HepG2 (cell line): ENCODE results near the gene FAM169A. TPM values are rescaled to one million over a fixed set of nuclear protein-coding genes. Genes with fewer than 3 reads are reported as not detected.

Source experiments
- CEBPB ChIP-seq: IDR thresholded peaks from 2 replicates; pipeline ENCODE4 v1.6.1; 2011; ENCODE audit warnings: low read depth, low read length, improper control_type of control experiment, borderline replicate concordance
- CREM ChIP-seq, 2 experiments: sonication (generic) in 1 of 2; formaldehyde crosslinking in 1 of 2; IDR thresholded peaks; 2 replicates each; pipeline versions ENCODE4 v1.4.0 to v1.6.1; 2016 to 2020; ENCODE audit warnings: antibody characterized with exemption in 1 of 2, mild to moderate bottlenecking in 1 of 2, missing genetic modification reagents in 1 of 2
- ETS1 ChIP-seq: sonication (generic); formaldehyde crosslinking; IDR thresholded peaks from 2 replicates; pipeline ENCODE4 v1.4.0; 2020; ENCODE audit warnings: missing genetic modification reagents
- GRHL1 ChIP-seq: sonication (generic); formaldehyde crosslinking; conservative IDR thresholded peaks from 2 replicates; pipeline ENCODE4 v1.8.0; 2022; ENCODE audit warnings: missing genetic modification reagents
- HBP1 ChIP-seq: IDR thresholded peaks from 2 replicates; pipeline ENCODE4 v1.6.1; 2016; ENCODE audit warnings: low read depth, control low read depth
- HCFC1 ChIP-seq: fragments of 150-350 bp; IDR thresholded peaks from 2 replicates; pipeline ENCODE4 v1.6.1; 2014; ENCODE audit warnings: low read depth, low read length
- ISX ChIP-seq: sonication (generic); formaldehyde crosslinking; conservative IDR thresholded peaks from 2 replicates; pipeline ENCODE4 v1.5.0; 2020; ENCODE audit warnings: missing genetic modification reagents
- MAFG ChIP-seq: sonication (generic); formaldehyde crosslinking; IDR thresholded peaks from 2 replicates; pipeline ENCODE4 v1.5.1; 2020; ENCODE audit warnings: mild to moderate bottlenecking, missing genetic modification reagents
- MED8 ChIP-seq: sonication (generic); formaldehyde crosslinking; IDR thresholded peaks from 2 replicates; pipeline ENCODE4 v1.8.1; 2023; ENCODE audit warnings: mild to moderate bottlenecking, missing genetic modification reagents; ENCODE audit not compliant: insufficient replicate concordance
- NFKBIZ ChIP-seq: IDR thresholded peaks from 2 replicates; pipeline ENCODE4 v1.6.1; 2018; ENCODE audit warnings: missing genetic modification reagents, missing compliant biosample characterization
- PHF21A ChIP-seq: sonication (generic); formaldehyde crosslinking; IDR thresholded peaks from 2 replicates; pipeline ENCODE4 v1.5.0; 2020; ENCODE audit warnings: mild to moderate bottlenecking, missing genetic modification reagents
- SETDB1 ChIP-seq: sonication (generic); formaldehyde crosslinking; IDR thresholded peaks from 2 replicates; pipeline ENCODE4 v1.5.1; 2020; ENCODE audit warnings: missing genetic modification reagents, mild to moderate bottlenecking, borderline replicate concordance
- SIN3A ChIP-seq: IDR thresholded peaks from 2 replicates; pipeline ENCODE4 v1.6.1; 2011; ENCODE audit warnings: low read depth, mild to moderate bottlenecking, control low read depth, low read length, borderline replicate concordance
- TAF15 ChIP-seq: fragments of 200-400 bp; formaldehyde crosslinking; IDR thresholded peaks from one replicate; pipeline ENCODE4 v1.6.1; 2018; ENCODE audit warnings: mild to moderate bottlenecking, low read depth, low read length; ENCODE audit not compliant: poor library complexity, severe bottlenecking
- TCF7L2 ChIP-seq: IDR thresholded peaks from 2 replicates; pipeline ENCODE4 v1.6.1; 2011; ENCODE audit warnings: mild to moderate bottlenecking, low read depth, low read length, moderate library complexity
- ZFY ChIP-seq: sonication (generic); formaldehyde crosslinking; IDR thresholded peaks from 2 replicates; pipeline ENCODE4 v1.4.0; 2020; ENCODE audit warnings: missing genetic modification reagents
- ZFYVE20 ChIP-seq: sonication (generic); formaldehyde crosslinking; IDR thresholded peaks from 2 replicates; pipeline ENCODE4 v1.8.0; 2023; ENCODE audit warnings: low read depth, mild to moderate bottlenecking, moderate library complexity, missing genetic modification reagents, borderline replicate concordance
- ZNF124 ChIP-seq: sonication (generic); formaldehyde crosslinking; IDR thresholded peaks from 2 replicates; pipeline ENCODE4 v1.4.0; 2020; ENCODE audit warnings: missing genetic modification reagents
- ZNF20 ChIP-seq: sonication (generic); formaldehyde crosslinking; IDR thresholded peaks from 2 replicates; pipeline ENCODE4 v1.4.0; 2020; ENCODE audit warnings: mild to moderate bottlenecking, moderate library complexity, missing genetic modification reagents
- ZNF256 ChIP-seq: sonication (generic); formaldehyde crosslinking; conservative IDR thresholded peaks from 2 replicates; pipeline ENCODE4 v1.4.0; 2020; ENCODE audit warnings: missing genetic modification reagents
- ZNF432 ChIP-seq: sonication (generic); formaldehyde crosslinking; IDR thresholded peaks from 2 replicates; pipeline ENCODE4 v1.5.0; 2020; ENCODE audit warnings: missing genetic modification reagents, mild to moderate bottlenecking, borderline replicate concordance
- ZNF546 ChIP-seq: sonication (generic); formaldehyde crosslinking; conservative IDR thresholded peaks from 2 replicates; pipeline ENCODE4 v1.8.1; 2023; ENCODE audit warnings: mild to moderate bottlenecking, missing genetic modification reagents
- ZNF652 ChIP-seq: IDR thresholded peaks from 2 replicates; pipeline ENCODE4 v1.6.1; 2016; ENCODE audit warnings: low read depth, borderline replicate concordance
- ZNF670 ChIP-seq: sonication (generic); formaldehyde crosslinking; IDR thresholded peaks from 2 replicates; pipeline ENCODE4 v1.8.0; 2022; ENCODE audit warnings: mild to moderate bottlenecking, missing genetic modification reagents, borderline replicate concordance
- ZNF839 ChIP-seq: sonication (generic); formaldehyde crosslinking; IDR thresholded peaks from 2 replicates; pipeline ENCODE4 v1.4.0; 2020; ENCODE audit warnings: missing genetic modification reagents, mild to moderate bottlenecking, borderline replicate concordance
- ZSCAN20 ChIP-seq: sonication (generic); formaldehyde crosslinking; IDR thresholded peaks from 2 replicates; pipeline ENCODE4 v1.4.0; 2020; ENCODE audit warnings: missing genetic modification reagents, mild to moderate bottlenecking, borderline replicate concordance
- polyA plus RNA-seq, 8 experiments: library from polyadenylated mRNA; depleted of rRNA in 3 of 8; stranded (reverse) in 7 of 8; unstranded in 1 of 8; fragments of >200 nt; fragmentation: Illumina TruSeq in 4 of 8; extraction: Trizol in 4 of 8; gene quantifications; 2 replicates each; pipeline versions ENCODE4 v1.2.1 to v1.2.3, GENCODE V29; 2011 to 2016; ENCODE audit warnings: low read depth in 4 of 8, missing spikeins in 1 of 8, mixed read lengths in 1 of 8; ENCODE audit not compliant: insufficient read depth in 1 of 8
- total RNA-seq, 5 experiments: library from RNA; depleted of rRNA; stranded (reverse); fragments of >200 nt; fragmentation: Illumina TruSeq; extraction: Trizol; gene quantifications; 2 replicates each; pipeline ENCODE4 v1.2.3, GENCODE V29; 2016; ENCODE audit warnings: low read depth in 1 of 5

FAM169A gene
- total and polyA plus RNA-seq, 2 of the 13 experiments (the other 11 are each of a cell fraction or from before 2014, with no cell fraction given), result 21.1 to 110 TPM

DNA sequence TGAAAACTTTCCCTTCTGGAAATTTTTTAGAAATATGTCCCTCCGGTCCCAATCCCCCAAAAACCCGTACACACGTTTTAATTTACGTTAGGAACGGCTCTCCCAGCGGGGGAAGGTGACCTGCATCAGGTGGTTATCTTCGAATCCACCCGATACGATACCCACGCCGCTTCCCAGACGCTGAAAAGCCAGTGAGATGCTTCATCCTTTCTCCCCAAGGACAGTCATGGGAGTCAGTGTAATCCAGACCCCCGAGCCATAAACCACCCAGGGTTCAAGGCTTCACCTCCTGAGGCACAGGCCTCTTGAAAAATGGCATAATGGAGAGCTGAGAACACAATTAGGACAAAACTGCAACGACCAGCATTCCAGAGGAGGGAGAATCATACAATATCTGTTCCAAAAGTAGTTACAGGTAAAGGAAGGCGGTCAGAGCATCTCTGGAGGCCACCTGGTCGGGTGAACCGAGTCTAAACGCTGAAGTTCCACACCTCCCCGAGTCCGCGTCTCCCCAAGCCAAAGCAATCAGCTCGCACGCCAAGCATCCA is 857 bp downstream of the FAM169A start (continued):
- peak; percentile 24 for TF ChIP-seq MED8
- 0 out of 2 replicates have a peak, but pooled peaks have one; percentile 18 for TF ChIP-seq CREM (IDR thresholded peaks at IDR 0.05)
- no peak for TF ChIP-seq CREM (CRISPR knock-in tag; IDR thresholded peaks at IDR 0.05)
- no peak for TF ChIP-seq ZSCAN20 (CRISPR knock-in tag)
- TF ChIP-seq CEBPB, result no peak
- no peak for TF ChIP-seq ETS1 (CRISPR knock-in tag)
- TF ChIP-seq TCF7L2, result no peak
- TF ChIP-seq HBP1, result no peak
- TF ChIP-seq ZNF652 (CRISPR knock-in tag), result no peak
- no peak for TF ChIP-seq SETDB1 (CRISPR knock-in tag)
- no peak for TF ChIP-seq HCFC1
- no peak for TF ChIP-seq ZNF546 (CRISPR knock-in tag)
- no peak for TF ChIP-seq ZFYVE20
- no peak for TF ChIP-seq ZNF839 (CRISPR knock-in tag)
- no peak for TF ChIP-seq ISX (CRISPR knock-in tag)
- no peak for TF ChIP-seq PHF21A (CRISPR knock-in tag)
- no peak for TF ChIP-seq ZNF256
- TF ChIP-seq NFKBIZ (CRISPR knock-in tag), result no peak
- TF ChIP-seq GRHL1, result no peak
- TF ChIP-seq MAFG, result no peak
- no peak for TF ChIP-seq SIN3A
- TF ChIP-seq ZNF432 (CRISPR knock-in tag), result no peak
- no peak for TF ChIP-seq TAF15
- peak; percentile 12; the same call in 1 of the 2 replicates for TF ChIP-seq ZFY (CRISPR knock-in tag)
- TF ChIP-seq ZNF124 (CRISPR knock-in tag), result no peak
- no peak for TF ChIP-seq ZNF20 (CRISPR knock-in tag)
- no peak for TF ChIP-seq ZNF670
